Stimulated activated CD4-positive, alpha-beta T cell treated with anti-CD3 and anti-CD28 coated beads, Interleukin-12 subunit alpha, Interleukin-12 subunit beta, amount 100 ng/mL, for 24 hours (primary cell): ENCODE results near the gene MICA.
"Not testable (repeated sequence)": the region's sequence is repeated elsewhere in the genome, so short reads cannot be mapped to it uniquely, and the experiment has no call there.

ENCODE experiments used
- DNase-seq, 2 experiments: peaks; one replicate each; pipeline ENCODE4 v3.0.0-alpha.2; 2020; ENCODE audit warnings: low read depth in 2 of 2

MICA gene

GRCh38 chr6:31412506-31412905, 9.1 kb downstream of the MICA start:
- DNase-seq, result no peak

DNA sequence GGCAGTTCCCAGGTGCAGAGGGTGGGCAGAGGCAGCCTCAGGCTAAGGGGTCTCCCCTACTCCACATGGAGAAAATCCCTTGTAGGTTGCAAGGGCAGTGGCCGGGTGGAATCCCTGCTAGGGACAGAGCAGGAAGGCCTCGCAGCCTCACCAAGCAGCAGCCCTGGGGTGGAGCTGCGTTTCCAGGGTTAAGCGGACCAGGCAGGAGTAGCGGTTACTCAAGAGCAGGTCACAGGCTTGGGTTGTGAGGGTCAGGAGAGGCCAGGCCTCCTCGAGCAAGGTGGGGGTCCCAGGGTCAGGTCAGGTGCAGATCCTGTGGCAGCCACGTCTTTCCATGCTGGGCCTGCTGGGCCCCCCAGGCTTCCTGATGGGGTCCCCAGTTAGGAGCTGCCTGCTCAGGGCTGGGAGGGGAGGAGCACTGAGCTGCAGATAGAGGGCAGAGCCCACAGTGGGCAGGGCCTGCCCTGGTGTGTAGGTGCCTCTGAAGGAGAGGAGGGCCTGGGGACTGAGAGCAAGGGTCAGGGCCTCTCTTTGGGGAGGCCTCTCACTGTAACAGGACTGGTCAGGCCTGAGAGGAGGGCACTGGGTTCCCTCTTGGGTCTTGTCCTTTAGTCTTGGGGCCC, 10.9 kb downstream of the MICA start:
- not testable (repeated sequence) for DNase-seq

DNA sequence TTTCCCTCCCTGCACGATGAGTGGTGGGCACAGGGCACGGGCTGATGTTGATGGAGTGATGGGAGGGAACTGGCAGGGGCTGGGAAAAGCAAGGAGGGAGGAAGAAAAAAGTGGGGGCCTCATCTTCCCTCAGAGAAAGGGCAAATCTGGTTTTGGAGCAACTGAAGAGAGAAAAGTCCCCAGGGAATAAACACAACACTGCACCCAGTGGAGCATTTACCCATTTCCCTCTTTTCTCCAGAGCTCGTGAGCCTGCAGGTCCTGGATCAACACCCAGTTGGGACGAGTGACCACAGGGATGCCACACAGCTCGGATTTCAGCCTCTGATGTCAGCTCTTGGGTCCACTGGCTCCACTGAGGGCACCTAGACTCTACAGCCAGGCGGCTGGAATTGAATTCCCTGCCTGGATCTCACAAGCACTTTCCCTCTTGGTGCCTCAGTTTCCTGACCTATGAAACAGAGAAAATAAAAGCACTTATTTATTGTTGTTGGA, 11.4 kb downstream of the MICA start:
- DNase-seq, result no peak

DNA sequence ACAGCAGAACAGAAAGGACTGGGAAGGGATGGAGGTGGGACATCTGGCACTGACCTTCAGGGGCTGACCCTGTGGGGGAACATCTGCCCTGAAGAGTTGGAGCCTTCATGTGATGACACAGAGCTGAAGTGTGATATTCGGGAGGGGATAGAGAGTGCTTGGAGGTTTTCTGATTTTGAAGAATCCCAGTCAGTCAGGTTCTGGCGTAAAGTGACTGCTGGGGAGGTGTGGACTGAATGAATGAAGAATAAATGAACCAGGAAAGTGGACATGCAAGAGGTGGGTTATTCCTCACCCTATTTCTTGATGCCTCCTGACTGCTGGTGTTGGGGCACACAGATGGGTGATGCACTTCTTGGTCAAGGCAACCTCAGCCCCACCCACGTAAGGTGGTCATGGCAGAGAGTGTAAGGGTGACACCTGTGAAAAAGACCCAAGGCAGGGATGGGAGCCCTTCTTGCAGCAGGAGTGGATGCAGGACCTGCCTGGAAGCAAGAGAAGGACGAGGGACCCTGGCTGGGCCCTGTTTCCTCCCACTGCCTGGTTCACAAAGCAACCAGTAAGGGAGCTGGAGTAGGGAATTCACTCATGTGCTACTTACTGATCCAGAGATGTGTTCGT, 13.1 kb downstream of the MICA start:
- DNase-seq, result no peak

DNA sequence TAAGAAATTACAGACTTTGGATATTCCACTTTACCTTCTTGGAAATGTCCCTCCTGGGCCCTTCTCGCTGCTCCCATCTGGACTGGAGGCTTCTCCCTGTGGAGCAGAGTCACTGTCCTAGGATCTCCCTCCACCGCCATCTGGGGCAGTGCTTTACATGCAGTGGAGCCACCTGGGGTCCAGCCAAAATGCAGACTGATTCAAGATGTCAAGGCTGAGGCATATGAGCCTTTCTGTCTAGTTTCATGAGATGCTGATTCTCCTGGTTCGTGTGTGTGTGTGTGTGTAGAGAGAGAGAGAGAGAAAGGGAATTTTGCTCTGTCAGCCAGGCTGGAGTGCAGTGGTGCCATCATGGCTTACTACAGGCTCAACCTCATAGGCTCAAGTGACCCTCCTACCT, 14.9 kb downstream of the MICA start:
- DNase-seq, result no peak

DNA sequence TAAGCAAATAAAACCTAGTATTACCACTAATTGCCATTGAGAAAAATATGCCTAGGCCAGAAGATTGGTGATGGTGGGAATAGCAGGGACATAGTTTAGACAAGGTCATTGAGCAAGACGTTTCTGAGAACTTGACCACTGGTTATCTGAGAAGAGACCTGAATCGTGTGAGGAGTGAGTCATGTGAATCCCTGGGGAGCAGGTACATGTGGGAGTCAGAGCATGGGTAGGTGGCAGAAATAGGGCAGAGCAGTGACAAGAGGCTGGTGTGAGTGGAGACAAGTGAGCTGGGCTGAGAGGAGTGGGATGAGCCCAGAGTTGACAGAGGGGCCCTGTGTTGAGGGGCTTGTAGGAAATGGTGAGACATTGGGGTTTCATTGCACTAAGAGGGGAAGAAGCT, 16.4 kb downstream of the MICA start:
- no peak for DNase-seq

DNA sequence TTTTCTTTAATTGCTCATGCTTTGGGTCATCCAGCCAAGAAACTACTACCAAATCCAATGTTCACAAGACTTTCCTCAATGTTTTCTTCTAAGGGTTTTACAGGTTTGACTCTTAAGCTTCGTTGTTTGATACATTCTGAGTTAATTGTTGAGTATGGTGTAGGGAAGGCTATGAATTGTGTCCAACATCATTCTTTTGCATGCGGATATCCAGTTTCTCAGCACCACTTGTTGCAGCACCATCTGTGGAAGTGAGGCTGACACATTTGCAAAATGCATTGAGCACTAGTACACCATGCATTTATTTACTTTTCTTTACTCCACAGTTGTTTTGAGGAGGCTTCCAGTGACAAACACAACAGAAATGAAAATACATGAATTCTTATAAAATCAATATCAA, 17.2 kb downstream of the MICA start:
- DNase-seq, result no peak

GRCh38 chr6:31422587-31422986, 19.2 kb downstream of the MICA start:
- DNase-seq, result no peak

DNA sequence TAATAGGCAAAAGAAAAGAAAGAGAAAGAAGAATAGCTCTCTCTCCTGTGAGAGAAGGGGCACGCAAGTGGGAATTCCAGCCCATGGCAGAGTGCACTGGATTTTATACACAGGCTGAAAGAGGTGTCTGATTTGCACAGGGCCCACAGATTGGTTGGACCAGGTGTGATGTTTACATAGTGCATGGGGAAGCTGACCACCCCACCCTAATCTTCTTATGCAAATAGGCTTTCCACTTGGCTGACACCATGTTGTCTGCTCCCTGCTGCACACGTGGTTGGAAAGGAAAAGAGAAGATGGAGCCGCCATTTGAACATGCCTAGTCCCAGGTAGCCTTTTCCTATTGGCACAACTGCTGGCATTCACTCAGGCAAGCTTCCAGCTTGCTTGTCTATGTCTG, 20.2 kb downstream of the MICA start:
- DNase-seq, result no peak

- DNase-seq, result no peak
These were observed 23.3 kb downstream of the MICA start for GRCh38 chr6:31426395-31427354.

DNA sequence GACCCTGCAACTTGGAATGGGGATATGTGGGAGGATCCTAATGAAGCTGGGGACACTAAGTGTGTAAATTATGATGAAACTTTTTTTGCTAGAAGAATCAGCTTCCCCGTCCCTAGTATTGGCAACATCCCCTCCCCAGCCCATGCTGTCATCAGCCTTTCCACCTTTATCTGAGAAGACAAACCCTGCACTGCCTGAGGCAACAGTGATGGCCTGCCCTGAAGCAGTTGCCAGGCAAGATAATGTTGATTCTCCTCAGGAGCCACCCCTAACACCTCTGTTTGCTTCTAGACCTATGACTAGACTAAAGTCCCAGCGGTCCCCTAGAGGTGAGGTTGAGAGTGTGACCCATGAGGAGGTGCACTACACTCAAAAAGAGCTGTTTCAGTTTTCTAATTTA, 27.1 kb downstream of the MICA start:
- DNase-seq, result no peak

DNA sequence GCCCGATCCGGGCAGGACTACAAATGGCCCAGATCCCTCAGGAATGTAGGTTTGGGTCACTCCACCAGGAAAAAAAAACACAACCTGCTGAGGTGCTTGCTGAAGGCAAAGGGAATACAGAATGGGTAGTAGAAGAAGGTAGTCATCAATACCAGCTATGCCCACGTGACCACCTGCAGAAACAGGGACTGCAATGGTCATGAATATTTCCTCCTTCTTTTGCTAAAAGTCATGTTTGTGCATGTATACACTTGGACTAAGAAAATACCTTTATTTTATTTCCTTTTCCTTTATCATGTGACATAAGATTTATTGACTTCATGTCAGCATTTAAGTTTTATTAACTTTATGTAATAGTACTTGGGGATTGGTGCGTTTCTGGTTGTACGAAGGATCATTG, 31.7 kb downstream of the MICA start:
- DNase-seq, result not testable (repeated sequence)

DNA sequence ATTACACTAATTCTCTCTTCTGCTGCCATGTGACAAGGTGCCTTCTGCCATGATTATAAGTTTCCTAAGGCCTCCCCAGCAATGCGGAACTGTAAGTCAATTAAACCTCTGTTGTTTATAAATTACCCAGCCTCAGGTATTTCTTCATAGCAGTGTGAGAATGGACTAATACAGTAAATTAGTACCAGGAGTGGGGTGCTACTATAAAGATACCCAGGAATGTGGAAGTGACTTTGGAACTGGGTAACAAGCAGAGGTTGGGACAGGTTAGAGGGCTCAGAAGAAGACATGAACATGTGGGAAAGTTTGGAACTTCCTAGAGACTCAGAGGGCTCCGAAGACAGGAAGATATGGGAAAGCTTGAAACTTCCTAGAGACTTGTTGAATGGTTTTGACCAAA, 34.8 kb downstream of the MICA start:
- DNase-seq, result no peak

GRCh38 chr6:31438677-31439076, 35.3 kb downstream of the MICA start:
- no peak for DNase-seq

- DNase-seq, result peak; percentile 68 to 89
These were observed 38.2 kb downstream of the MICA start for GRCh38 chr6:31441365-31442267.

DNA sequence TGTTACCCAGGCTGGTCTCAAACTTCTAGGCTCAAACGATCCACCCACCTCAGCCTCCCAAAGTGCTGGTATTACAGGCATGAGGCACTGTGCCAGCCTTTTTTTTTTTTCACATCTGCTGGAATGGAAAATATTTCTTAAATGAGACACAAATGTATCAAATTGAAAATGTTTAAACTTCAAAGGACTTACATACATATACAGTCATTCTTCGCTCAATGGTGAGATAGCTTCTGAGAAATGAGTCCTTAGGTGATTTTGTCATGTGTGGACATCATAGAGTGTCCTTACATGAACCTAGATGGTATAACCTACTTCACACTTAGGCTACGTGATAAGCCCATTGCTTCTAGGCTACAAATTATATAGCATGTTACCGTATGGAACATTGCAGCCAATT, 43.1 kb downstream of the MICA start:
- DNase-seq, result no peak

GRCh38 chr6:31446999-31447789, 43.8 kb downstream of the MICA start:
- not testable (repeated sequence) for DNase-seq

DNA sequence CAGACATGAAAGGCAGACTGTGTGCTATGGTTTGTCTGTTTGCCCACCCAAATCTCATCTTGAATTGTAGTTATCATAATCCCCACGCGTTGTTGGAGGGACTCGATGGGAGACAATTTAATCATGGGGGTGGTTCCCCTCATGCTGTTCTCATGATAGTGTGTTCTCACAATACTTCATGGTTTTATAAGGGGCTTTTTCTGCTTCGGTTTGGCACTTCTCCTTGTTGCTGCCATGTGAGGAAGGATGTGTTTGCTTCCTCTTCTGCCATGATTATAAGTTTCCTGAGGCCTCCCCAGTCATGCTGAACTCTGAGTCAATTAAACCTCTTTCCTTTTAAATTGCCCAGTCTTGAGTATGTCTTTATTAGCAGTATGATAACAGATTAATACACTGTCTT, 47.4 kb downstream of the MICA start:
- DNase-seq, result no peak

DNA sequence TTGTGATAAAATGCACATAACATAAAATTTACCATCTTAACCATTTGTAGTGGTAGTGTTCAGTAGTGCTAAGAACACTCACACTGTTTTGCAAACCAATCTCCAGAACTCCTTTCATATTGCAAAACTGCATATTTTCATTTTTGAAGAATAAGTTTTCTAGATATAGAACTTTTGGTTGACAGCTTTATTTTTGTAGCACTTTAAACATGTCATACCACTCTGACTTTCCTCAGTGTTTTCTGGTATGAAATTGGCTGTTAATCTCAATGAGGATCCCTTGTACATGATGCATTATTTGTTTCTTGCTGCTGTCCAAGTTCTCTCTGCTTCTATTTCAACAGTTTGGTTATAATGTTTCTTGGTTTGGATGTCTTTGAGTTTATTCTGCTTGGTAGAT, 49.5 kb downstream of the MICA start:
- DNase-seq, result no peak

GRCh38 chr6:31453259-31453658, 49.9 kb downstream of the MICA start:
- DNase-seq, result no peak

GRCh38 chr6:31459864-31460263, 56.5 kb downstream of the MICA start:
- not testable (repeated sequence) for DNase-seq
